ENCODE measurements around the gene SUCLG2. TPM values are rescaled to one million over a fixed set of nuclear protein-coding genes. Genes with fewer than 3 reads are reported as not detected.

The SUCLG2 gene
- total RNA-seq, 3 donors from 2014 or later (not counting 1 experiment from before 2014, with no cell fraction given), result 43.6 to 55.8 (median 49.9) TPM

GRCh38 chr3:67647390-67647878 lies 7.0 kb downstream of the SUCLG2 start:
- H3K9me3 Mint-ChIP-seq, result no peaks in the 10 kb centered on the region
- no peak overlapping the region for H3K4me3 ChIP-seq (ENCODE audit: low read length)
- 98% methylated on average over 3 of the region's 5 CpGs for WGBS (ENCODE audit: insufficient coverage)
- intact Hi-C loops (cut with micrococcal nuclease), result no loop called here
- H3K27me3 ChIP-seq (ENCODE audit: control insufficient read depth, insufficient read depth, low read length), result no peaks in the 10 kb centered on the region
- H3K4me1 Mint-ChIP-seq, result peaks cover 68 to 79% of the 10 kb centered on the region in 2 donors
- peaks cover 5% of the 10 kb centered on the region for H3K36me3 ChIP-seq (ENCODE audit: control insufficient read depth, insufficient read depth, low read length)
- DNase-seq (no peak), ATAC-seq (no peak)
- peaks cover 4% of the 10 kb centered on the region for H3K4me1 ChIP-seq (ENCODE audit: control insufficient read depth, insufficient read depth, low read length)
- no peaks in the 10 kb centered on the region for H3K36me3 Mint-ChIP-seq
- TF ChIP-seq, protein P1, sequence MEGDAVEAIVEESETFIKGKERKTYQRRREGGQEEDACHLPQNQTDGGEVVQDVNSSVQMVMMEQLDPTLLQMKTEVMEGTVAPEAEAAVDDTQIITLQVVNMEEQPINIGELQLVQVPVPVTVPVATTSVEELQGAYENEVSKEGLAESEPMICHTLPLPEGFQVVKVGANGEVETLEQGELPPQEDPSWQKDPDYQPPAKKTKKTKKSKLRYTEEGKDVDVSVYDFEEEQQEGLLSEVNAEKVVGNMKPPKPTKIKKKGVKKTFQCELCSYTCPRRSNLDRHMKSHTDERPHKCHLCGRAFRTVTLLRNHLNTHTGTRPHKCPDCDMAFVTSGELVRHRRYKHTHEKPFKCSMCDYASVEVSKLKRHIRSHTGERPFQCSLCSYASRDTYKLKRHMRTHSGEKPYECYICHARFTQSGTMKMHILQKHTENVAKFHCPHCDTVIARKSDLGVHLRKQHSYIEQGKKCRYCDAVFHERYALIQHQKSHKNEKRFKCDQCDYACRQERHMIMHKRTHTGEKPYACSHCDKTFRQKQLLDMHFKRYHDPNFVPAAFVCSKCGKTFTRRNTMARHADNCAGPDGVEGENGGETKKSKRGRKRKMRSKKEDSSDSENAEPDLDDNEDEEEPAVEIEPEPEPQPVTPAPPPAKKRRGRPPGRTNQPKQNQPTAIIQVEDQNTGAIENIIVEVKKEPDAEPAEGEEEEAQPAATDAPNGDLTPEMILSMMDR (IDR thresholded peaks at IDR 0.05), result no peak
- H3K27ac Mint-ChIP-seq, result no peak overlapping the region
- H3K9me3 ChIP-seq (ENCODE audit: control insufficient read depth, insufficient read depth, low read length), result no peaks in the 10 kb centered on the region
- H3K4me3 Mint-ChIP-seq, result no peak overlapping the region
- no peaks in the 10 kb centered on the region for H3K27me3 Mint-ChIP-seq (ENCODE audit: low read depth in 2 of 2)
- no peak overlapping the region for H3K27ac ChIP-seq (ENCODE audit: low read length)

DNA sequence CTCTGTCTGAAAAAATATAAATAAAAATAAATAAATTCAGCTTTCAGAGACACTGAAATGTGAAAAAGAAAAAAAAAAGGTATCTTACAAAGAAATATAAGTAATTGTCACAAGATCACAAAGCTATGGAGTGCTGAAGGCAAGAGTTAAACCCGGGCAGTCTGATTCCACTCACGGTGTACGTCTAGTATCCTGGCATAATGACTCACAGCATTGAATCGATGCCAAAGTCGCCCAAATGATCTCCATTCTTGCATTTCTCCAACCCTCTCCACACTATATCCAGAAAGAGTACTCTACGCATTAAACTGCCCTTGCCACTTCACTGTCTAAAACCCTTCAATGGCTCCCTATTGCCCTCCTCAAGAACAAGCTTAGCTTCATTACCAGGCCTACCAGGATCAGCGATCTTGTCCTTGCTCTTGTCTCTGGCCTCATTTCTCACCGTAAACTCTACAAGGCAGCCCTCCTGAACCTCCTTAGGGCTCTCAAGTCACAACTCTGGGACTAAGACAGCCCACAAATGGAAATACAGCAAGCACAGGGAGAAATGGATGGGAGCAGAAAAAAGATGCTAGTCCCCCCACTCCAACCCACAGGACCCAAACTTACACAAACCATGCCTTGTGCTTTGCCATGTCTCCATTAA lies 7.7 kb downstream of the SUCLG2 start:
- Mint-ChIP-seq H3K4me3 (no peak overlapping the region), H3K27ac (no peak overlapping the region), H3K27me3 (ENCODE audit: low read depth in 2 of 2) (no peaks in the 10 kb centered on the region), H3K4me1 (peaks cover 66 to 77% of the 10 kb centered on the region in 2 donors), H3K9me3 (no peaks in the 10 kb centered on the region), H3K36me3 (no peaks in the 10 kb centered on the region)
- intact Hi-C loops (cut with micrococcal nuclease), result no loop called here
- no peak for DNase-seq
- H3K4me1 ChIP-seq (ENCODE audit: control insufficient read depth, insufficient read depth, low read length), result peaks cover 4% of the 10 kb centered on the region
- H3K9me3 ChIP-seq (ENCODE audit: control insufficient read depth, insufficient read depth, low read length), result no peaks in the 10 kb centered on the region
- H3K4me3 ChIP-seq (ENCODE audit: low read length), result no peak overlapping the region
- peaks cover 5% of the 10 kb centered on the region for H3K36me3 ChIP-seq (ENCODE audit: control insufficient read depth, insufficient read depth, low read length)
- no peak for ATAC-seq
- WGBS (ENCODE audit: insufficient coverage), result 95% methylated on average over 8 of the region's 8 CpGs
- no peak overlapping the region for H3K27ac ChIP-seq (ENCODE audit: low read length)
- TF ChIP-seq, protein P1 (IDR thresholded peaks at IDR 0.05), result no peak
- no peaks in the 10 kb centered on the region for H3K27me3 ChIP-seq (ENCODE audit: control insufficient read depth, insufficient read depth, low read length)

DNA sequence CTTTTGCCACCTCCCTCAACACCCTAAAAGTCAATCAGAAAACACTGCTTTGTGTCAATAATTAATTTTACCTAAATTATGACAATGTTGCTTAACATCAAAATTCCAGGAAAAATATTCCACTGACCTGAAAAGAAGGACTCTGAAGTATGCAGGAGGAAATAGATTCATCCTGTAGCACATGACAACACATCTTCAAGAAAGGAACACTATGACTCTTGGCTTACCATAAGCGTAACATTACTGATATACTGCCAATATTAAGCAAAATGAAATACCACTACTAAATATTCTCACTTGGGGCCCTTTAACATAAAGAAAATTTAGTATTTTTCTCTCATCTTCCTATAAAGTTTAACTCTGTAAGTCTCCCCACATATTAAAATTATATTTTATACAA lies 9.6 kb downstream of the SUCLG2 start:
- DNase-seq (no peak), ATAC-seq (no peak)
- no peak overlapping the region for H3K4me3 ChIP-seq (ENCODE audit: low read length)
- intact Hi-C loops (cut with micrococcal nuclease), result no loop called here
- TF ChIP-seq, protein P1 (IDR thresholded peaks at IDR 0.05), result no peak
- no peak overlapping the region for H3K27ac ChIP-seq (ENCODE audit: low read length)
- H3K4me1 ChIP-seq (ENCODE audit: control insufficient read depth, insufficient read depth, low read length), result no peaks in the 10 kb centered on the region
- Mint-ChIP-seq H3K27me3 (ENCODE audit: low read depth in 2 of 2) (no peaks in the 10 kb centered on the region), H3K4me1 (peaks cover 67 to 74% of the 10 kb centered on the region in 2 donors), H3K27ac (no peak overlapping the region), H3K4me3 (no peak overlapping the region), H3K9me3 (no peaks in the 10 kb centered on the region), H3K36me3 (no peaks in the 10 kb centered on the region)
- H3K9me3 ChIP-seq (ENCODE audit: control insufficient read depth, insufficient read depth, low read length), result no peaks in the 10 kb centered on the region
- peaks cover 6% of the 10 kb centered on the region for H3K36me3 ChIP-seq (ENCODE audit: control insufficient read depth, insufficient read depth, low read length)
- WGBS (ENCODE audit: insufficient coverage), result 100% methylated on average over 1 of the region's 1 CpG
- no peaks in the 10 kb centered on the region for H3K27me3 ChIP-seq (ENCODE audit: control insufficient read depth, insufficient read depth, low read length)

GRCh38 chr3:67642734-67643133 lies 11.7 kb downstream of the SUCLG2 start:
- TF ChIP-seq, protein P1 (IDR thresholded peaks at IDR 0.05), result no peak
- ATAC-seq, result no peak
- H3K9me3 ChIP-seq (ENCODE audit: control insufficient read depth, insufficient read depth, low read length), result no peaks in the 10 kb centered on the region
- Mint-ChIP-seq H3K27ac (no peak overlapping the region), H3K36me3 (no peaks in the 10 kb centered on the region), H3K4me1 (peaks cover 63 to 67% of the 10 kb centered on the region in 2 donors), H3K9me3 (no peaks in the 10 kb centered on the region), H3K27me3 (ENCODE audit: low read depth in 2 of 2) (no peaks in the 10 kb centered on the region), H3K4me3 (no peak overlapping the region)
- H3K4me3 ChIP-seq (ENCODE audit: low read length), result no peak overlapping the region
- WGBS (ENCODE audit: insufficient coverage), result no CpG with 5 or more reads among the region's 1 CpG
- H3K27ac ChIP-seq (ENCODE audit: low read length), result no peak overlapping the region
- no peaks in the 10 kb centered on the region for H3K27me3 ChIP-seq (ENCODE audit: control insufficient read depth, insufficient read depth, low read length)
- H3K4me1 ChIP-seq (ENCODE audit: control insufficient read depth, insufficient read depth, low read length), result no peaks in the 10 kb centered on the region
- intact Hi-C loops (cut with micrococcal nuclease), result no loop called here
- no peak for DNase-seq
- H3K36me3 ChIP-seq (ENCODE audit: control insufficient read depth, insufficient read depth, low read length), result peaks cover 6% of the 10 kb centered on the region

Data from natural killer cell (primary cell).